ENCODE measurements around the gene MCRIP1. TPM values are rescaled to one million over a fixed set of nuclear protein-coding genes. Genes with fewer than 3 reads are reported as not detected.
A peak's percentile ranks its signal among the peaks of the same experiment; 100 is the strongest.

MCRIP1 gene
- total and polyA plus RNA-seq, 9 of the 15 experiments (the other 6 are each of a cell fraction or from before 2014, with no cell fraction given): 0.39 to 35.8 (median 9.7) TPM

- no peak for TF ChIP-seq ZNF518B (CRISPR knock-in tag; IDR thresholded peaks at IDR 0.05)
- peak; percentile 74 for TF ChIP-seq NR2C1 (IDR thresholded peaks at IDR 0.05)
- peak; percentile 78 for TF ChIP-seq NR2C1 (tag; IDR thresholded peaks at IDR 0.05)
- no peak for TF ChIP-seq SREBF1 (IDR thresholded peaks at IDR 0.05; ENCODE audit: borderline replicate concordance, low read depth, low read length)
- peak; percentile 97; the same call in 1 of the 2 replicates for TF ChIP-seq ZC3H4 (CRISPR knock-in tag; IDR thresholded peaks at IDR 0.05; ENCODE audit: borderline replicate concordance)
- TF ChIP-seq SAFB (IDR thresholded peaks at IDR 0.05; ENCODE audit: borderline replicate concordance, low read depth, low read length): no peak
- TF ChIP-seq GABPB1 (CRISPR knock-in tag; IDR thresholded peaks at IDR 0.05): peak; percentile 94
- TF ChIP-seq E2F6 (IDR thresholded peaks at IDR 0.05; ENCODE audit: borderline replicate concordance in 1 of 2, extremely low read depth in 1 of 2, insufficient read depth in 1 of 2, insufficient read length in 1 of 2, low read depth in 1 of 2, low read length in 1 of 2, poor library complexity in 1 of 2, severe bottlenecking in 1 of 2): peak in 1 of 2 experiments; percentile 89
- TF ChIP-seq RBFOX2 (IDR thresholded peaks at IDR 0.05; ENCODE audit: low read depth, low read length): peak; percentile 89
- peak; percentile 97 for TF ChIP-seq MGA (IDR thresholded peaks at IDR 0.05)
Observed at GRCh38 chr17:81833160-81833920, at the start of gene MCRIP1 (continued).

Measured in K562 (cell line).